ENCODE results near the gene AP4E1.

DNA sequence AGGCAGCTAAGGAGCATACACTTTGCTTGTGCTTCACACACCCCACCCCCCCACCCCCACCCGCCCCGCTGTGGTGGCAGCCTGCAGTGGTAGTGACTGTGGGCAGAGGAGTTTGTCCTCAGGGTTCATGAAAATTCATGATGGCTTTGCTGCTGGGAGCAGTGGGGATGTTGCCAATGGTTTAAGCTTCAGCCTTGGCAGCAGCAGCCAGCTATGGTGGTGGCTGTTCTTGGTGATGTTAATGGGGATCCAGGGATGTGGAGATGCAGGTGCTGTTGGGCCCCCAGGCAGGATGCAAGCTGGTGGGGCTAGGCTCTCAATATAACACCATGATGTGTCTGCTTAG is 130.5 kb downstream of the AP4E1 start:
- TF ChIP-seq POLR2A (IDR thresholded peaks at IDR 0.05; ENCODE audit: low read length) (no peak), GATA1 (IDR thresholded peaks at IDR 0.05; ENCODE audit: low read depth, low read length) (no peak)
